OCI-LY7 (cell line): ENCODE data around the gene TPRKB.

Source experiments
- EZH2phosphoT487 ChIP-seq: fragments of 200-600 bp; sonication (generic); IDR thresholded peaks from 2 replicates; pipeline ENCODE4 v1.6.1; 2018; ENCODE audit warnings: low read depth, borderline replicate concordance, mild to moderate bottlenecking, mixed run types, antibody characterized with exemption, low read length, moderate library complexity, mixed read lengths
- TF ChIP-seq, protein P1 (sequence below): fragments of 200-600 bp; sonication (generic); conservative IDR thresholded peaks from 2 replicates; pipeline ENCODE4 v1.5.1; 2014; ENCODE audit warnings: mild to moderate bottlenecking, antibody characterized with exemption, low read length, moderate library complexity, mixed read lengths

DNA sequence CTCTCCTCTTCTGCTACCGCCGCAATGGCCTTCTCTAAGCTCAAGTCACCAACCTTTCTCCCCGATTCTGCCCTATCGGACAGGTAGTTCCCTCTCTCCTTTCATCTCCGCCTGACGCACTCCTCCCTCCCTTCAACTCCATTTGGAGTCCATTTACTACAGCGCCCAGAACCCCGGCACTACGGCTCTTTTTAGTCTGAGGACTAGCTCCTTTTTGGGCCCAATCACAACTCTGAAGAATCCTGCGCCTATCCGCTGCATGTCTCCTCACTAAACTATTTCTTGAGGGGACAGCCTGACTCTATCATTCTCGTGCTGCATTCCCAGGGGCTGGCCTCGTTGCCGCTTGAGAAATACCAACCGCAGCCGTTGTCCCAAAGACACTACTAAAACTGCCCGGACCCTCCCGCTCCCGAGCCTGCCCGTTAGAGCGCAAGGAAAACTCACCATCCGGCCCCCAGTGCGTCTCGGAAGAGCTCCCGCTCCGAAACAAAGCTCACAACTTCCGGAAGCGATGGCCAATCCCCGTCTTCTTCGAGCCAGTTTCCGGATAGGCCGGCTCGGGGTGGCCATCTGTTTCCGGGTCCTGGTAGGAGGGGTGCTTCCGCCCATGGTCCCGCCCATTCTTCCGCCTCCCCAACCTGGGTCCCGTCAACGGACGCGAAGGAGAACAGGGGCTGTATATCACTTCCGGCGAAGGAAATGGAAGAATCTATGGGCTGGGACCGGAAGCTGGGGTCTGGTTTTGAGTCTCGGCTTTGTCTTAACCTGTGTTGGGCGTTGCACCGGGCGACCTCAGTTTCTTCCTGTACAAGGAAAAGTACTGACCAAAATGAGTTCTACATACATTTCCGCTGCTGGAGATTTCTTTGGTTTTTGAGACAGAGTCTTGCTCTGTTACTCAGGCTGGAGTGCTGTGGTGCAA, at the start of gene TPRKB:
- TF ChIP-seq, protein P1, sequence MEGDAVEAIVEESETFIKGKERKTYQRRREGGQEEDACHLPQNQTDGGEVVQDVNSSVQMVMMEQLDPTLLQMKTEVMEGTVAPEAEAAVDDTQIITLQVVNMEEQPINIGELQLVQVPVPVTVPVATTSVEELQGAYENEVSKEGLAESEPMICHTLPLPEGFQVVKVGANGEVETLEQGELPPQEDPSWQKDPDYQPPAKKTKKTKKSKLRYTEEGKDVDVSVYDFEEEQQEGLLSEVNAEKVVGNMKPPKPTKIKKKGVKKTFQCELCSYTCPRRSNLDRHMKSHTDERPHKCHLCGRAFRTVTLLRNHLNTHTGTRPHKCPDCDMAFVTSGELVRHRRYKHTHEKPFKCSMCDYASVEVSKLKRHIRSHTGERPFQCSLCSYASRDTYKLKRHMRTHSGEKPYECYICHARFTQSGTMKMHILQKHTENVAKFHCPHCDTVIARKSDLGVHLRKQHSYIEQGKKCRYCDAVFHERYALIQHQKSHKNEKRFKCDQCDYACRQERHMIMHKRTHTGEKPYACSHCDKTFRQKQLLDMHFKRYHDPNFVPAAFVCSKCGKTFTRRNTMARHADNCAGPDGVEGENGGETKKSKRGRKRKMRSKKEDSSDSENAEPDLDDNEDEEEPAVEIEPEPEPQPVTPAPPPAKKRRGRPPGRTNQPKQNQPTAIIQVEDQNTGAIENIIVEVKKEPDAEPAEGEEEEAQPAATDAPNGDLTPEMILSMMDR, result no peak
- TF ChIP-seq EZH2phosphoT487, result no peak
